MM.1S (cell line): ENCODE results near the gene MIEN1.

Source experiments
- DNase-seq: peaks from one replicate; pipeline ENCODE4 v3.0.0-alpha.2; 2015
- H2AFZ ChIP-seq: fragments of 300-600 bp; sonication (generic); 2 replicates; pipeline ENCODE4 v1.6.0; 2016; ENCODE audit warnings: antibody characterized with exemption, low read length
- H3F3A ChIP-seq: fragments of 300-600 bp; sonication (generic); 2 replicates; pipeline ENCODE4 v1.6.1; 2016; ENCODE audit warnings: mild to moderate bottlenecking, antibody characterized with exemption, low read length, moderate library complexity, mixed read lengths; ENCODE audit not compliant: insufficient read depth
- H3K27ac ChIP-seq: fragments of 300-600 bp; sonication (generic); 2 replicates; pipeline ENCODE4 v1.5.1; 2016; ENCODE audit warnings: mild to moderate bottlenecking, low read length
- H3K27me3 ChIP-seq: fragments of 300-600 bp; sonication (generic); replicated peaks from 2 replicates; pipeline ENCODE4 v1.6.0; 2016; ENCODE audit warnings: low read length; ENCODE audit not compliant: insufficient read depth
- H3K36me3 ChIP-seq: fragments of 300-600 bp; sonication (generic); replicated peaks from 2 replicates; pipeline ENCODE4 v1.6.1; 2016; ENCODE audit warnings: mild to moderate bottlenecking, low read length, mixed read lengths; ENCODE audit not compliant: insufficient read depth
- H3K4me1 ChIP-seq: fragments of 300-600 bp; sonication (generic); 2 replicates; pipeline ENCODE4 v1.6.1; 2016; ENCODE audit warnings: low read length, mixed read lengths
- H3K4me2 ChIP-seq: fragments of 300-600 bp; sonication (generic); 2 replicates; pipeline ENCODE4 v1.6.0; 2016; ENCODE audit warnings: low read depth, low read length
- H3K4me3 ChIP-seq: fragments of 300-600 bp; sonication (generic); 2 replicates; pipeline ENCODE4 v1.5.1; 2016; ENCODE audit warnings: low read length, mixed read lengths
- H3K79me2 ChIP-seq: fragments of 300-600 bp; sonication (generic); 2 replicates; pipeline ENCODE4 v1.6.1; 2016; ENCODE audit warnings: mixed run types, low read length, mixed read lengths
- H3K9ac ChIP-seq: fragments of 300-600 bp; sonication (generic); 2 replicates; pipeline ENCODE4 v1.6.1; 2016; ENCODE audit warnings: low read length, mixed read lengths
- H3K9me2 ChIP-seq: fragments of 300-600 bp; sonication (generic); replicated peaks from 2 replicates; pipeline ENCODE4 v1.6.1; 2016; ENCODE audit warnings: mild to moderate bottlenecking, low read length, mixed read lengths; ENCODE audit not compliant: insufficient read depth
- H3K9me3 ChIP-seq: fragments of 300-600 bp; sonication (generic); replicated peaks from 2 replicates; pipeline ENCODE4 v1.6.1; 2016; ENCODE audit warnings: mild to moderate bottlenecking, low read length, mixed read lengths; ENCODE audit not compliant: insufficient read depth
- H4K20me1 ChIP-seq: fragments of 300-600 bp; sonication (generic); 2 replicates; pipeline ENCODE4 v1.6.1; 2016; ENCODE audit warnings: mild to moderate bottlenecking, low read length, moderate library complexity, mixed read lengths; ENCODE audit not compliant: insufficient read depth
- CTCF ChIP-seq: fragments of 300-600 bp; sonication (generic); IDR thresholded peaks from 2 replicates; pipeline ENCODE4 v1.5.1; 2016; ENCODE audit warnings: antibody characterized with exemption, low read length, mixed read lengths
- EZH2 ChIP-seq: fragments of 300-600 bp; sonication (generic); optimal IDR thresholded peaks from 2 replicates; pipeline ENCODE3; 2017; ENCODE audit warnings: low read depth, mild to moderate bottlenecking, antibody characterized with exemption, low read length, mixed read lengths
- EZH2phosphoT487 ChIP-seq: fragments of 300-600 bp; sonication (generic); IDR thresholded peaks from 2 replicates; pipeline ENCODE4 v1.6.1; 2018; ENCODE audit warnings: antibody characterized with exemption, low read length

MIEN1 gene

GRCh38 chr17:39772415-39772814 is 42.1 kb upstream of the MIEN1 start:
- H3K9me3 ChIP-seq, result no peaks in the 10 kb centered on the region
- no peak overlapping the region for H3K4me3 ChIP-seq
- no peak overlapping the region for H3K9ac ChIP-seq
- no peaks in the 10 kb centered on the region for H3K9me2 ChIP-seq
- no peak for TF ChIP-seq EZH2
- no peak for TF ChIP-seq EZH2phosphoT487
- TF ChIP-seq CTCF, result no peak
- H3F3A ChIP-seq, result peaks cover 78% of the 10 kb centered on the region
- DNase-seq, result no peak
- no peaks in the 10 kb centered on the region for H4K20me1 ChIP-seq
- H3K36me3 ChIP-seq, result peaks cover 11% of the 10 kb centered on the region; the same call in 1 of the 2 replicates
- peaks cover 95% of the 10 kb centered on the region for H3K79me2 ChIP-seq
- H3K4me2 ChIP-seq, result peak overlapping the region; percentile 49
- no peak overlapping the region for H2AFZ ChIP-seq
- no peaks in the 10 kb centered on the region for H3K27me3 ChIP-seq
- peaks cover 86% of the 10 kb centered on the region for H3K4me1 ChIP-seq
- H3K27ac ChIP-seq, result peak overlapping the region; percentile 87; the same call in 1 of the 2 replicates

- Histone ChIP-seq H3K4me1 (peaks cover 81% of the 10 kb centered on the region), H3K9me3 (no peaks in the 10 kb centered on the region), H3K4me2 (peak overlapping the region; percentile 49), H3K9me2 (no peaks in the 10 kb centered on the region), H3K36me3 (peaks cover 24% of the 10 kb centered on the region), H3K9ac (peak overlapping the region; percentile 39), H3K27ac (peak overlapping the region; percentile 87), H3F3A (peaks cover 57% of the 10 kb centered on the region), H3K27me3 (no peaks in the 10 kb centered on the region), H4K20me1 (no peaks in the 10 kb centered on the region), H3K79me2 (peaks cover 100% of the 10 kb centered on the region), H2AFZ (no peak overlapping the region), H3K4me3 (no peak overlapping the region)
- TF ChIP-seq EZH2 (no peak), EZH2phosphoT487 (no peak), CTCF (no peak)
- peak; percentile 76 for DNase-seq
Measured at GRCh38 chr17:39769974-39770587, 39.7 kb upstream of the MIEN1 start.

GRCh38 chr17:39767147-39767546 is 36.8 kb upstream of the MIEN1 start:
- TF ChIP-seq CTCF (no peak), EZH2phosphoT487 (no peak), EZH2 (no peak)
- Histone ChIP-seq H3K79me2 (peaks cover 99% of the 10 kb centered on the region), H4K20me1 (no peaks in the 10 kb centered on the region), H3F3A (peaks cover 38% of the 10 kb centered on the region), H3K9me3 (no peaks in the 10 kb centered on the region), H3K9ac (no peak overlapping the region), H2AFZ (no peak overlapping the region), H3K36me3 (peaks cover 35% of the 10 kb centered on the region), H3K9me2 (no peaks in the 10 kb centered on the region), H3K4me1 (peaks cover 52% of the 10 kb centered on the region), H3K27ac (no peak overlapping the region), H3K27me3 (no peaks in the 10 kb centered on the region), H3K4me2 (no peak overlapping the region), H3K4me3 (no peak overlapping the region)
- no peak for DNase-seq
